ENCODE results near the gene CRYBG1.

DNA sequence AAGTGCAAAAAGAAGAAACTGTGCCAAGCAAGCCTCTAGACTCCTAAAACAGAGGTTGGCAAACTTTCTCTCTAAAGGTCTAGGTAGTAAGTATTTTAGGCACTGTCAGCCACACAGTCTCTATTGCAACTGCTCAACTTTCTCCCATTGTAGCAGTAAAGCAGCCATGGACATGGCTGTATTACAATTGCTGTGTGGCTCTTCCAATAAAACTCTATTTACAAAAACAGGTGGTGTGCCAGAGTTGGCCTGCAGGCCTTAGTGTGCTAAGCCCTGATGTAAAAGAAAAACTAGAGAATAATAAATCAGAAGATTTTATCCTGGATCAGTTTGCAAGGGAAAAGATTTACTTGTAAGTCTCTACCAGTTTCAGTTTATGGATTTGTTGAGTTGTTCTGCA, 74.0 kb downstream of the CRYBG1 start:
- no peak for TF ChIP-seq CTCF (conservative IDR thresholded peaks at IDR 0.05; ENCODE audit: low read length)
- TF ChIP-seq EZH2phosphoT487 (IDR thresholded peaks at IDR 0.05; ENCODE audit: borderline replicate concordance), result no peak

Data from Loucy (cell line).